ENCODE results near the gene GOLGA8N.

Gene GOLGA8N

DNA sequence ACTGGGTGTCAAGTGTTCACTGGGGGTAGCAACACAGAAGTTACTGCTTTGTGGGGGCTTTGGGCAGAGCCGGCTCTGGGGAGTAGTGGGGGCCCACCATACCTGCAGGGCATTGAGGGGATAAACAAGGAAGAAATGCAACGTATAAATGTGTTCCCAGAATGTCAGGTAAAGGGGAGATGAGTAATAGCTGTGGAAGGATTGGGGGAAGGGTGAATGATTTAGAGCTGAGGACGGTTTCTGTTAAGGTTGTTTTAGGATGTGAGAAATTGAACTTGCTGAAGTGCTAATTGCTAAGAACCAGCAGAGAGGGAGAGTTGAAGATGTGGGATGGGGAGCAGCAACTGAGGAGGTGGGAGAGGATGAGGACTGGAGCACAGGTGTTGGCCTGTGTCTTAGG lies 58.9 kb downstream of the GOLGA8N start:
- DNase-seq = no peak

GRCh38 chr15:32656091-32656490 lies 62.8 kb downstream of the GOLGA8N start:
- no peak for DNase-seq

DNA sequence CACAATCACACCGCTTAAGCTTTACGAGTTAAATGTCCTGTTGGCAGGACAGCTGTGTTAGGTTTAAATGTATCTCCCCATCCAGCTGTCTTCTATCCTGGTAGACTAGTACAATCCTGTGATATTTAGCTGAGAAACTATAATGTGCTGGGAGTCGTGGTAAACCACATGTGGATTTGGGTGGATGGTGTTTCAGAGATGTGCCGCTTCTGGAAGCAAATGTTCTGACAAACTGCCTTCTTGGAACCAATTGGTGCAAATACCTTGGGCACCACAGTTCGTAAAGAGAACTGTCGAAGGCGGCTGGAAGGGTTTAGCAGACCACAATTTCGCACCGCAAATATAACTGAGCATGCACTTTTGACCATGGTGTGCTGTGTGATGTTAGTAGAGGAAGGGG lies 63.2 kb downstream of the GOLGA8N start:
- no peak for DNase-seq

Data from CD4-positive, alpha-beta T cell treated with Interleukin-17A for 1 hour (primary cell).